SKM-1 treated with dmso at 0.1 percent for 144 hours (cell line): ENCODE results near the gene INAFM1.

Source experiments
- DNase-seq: peaks from one replicate; lab custom pipeline; 2025; ENCODE audit not compliant: unreplicated experiment; lab: John Stamatoyannopoulos, UW

The INAFM1 gene

DNA sequence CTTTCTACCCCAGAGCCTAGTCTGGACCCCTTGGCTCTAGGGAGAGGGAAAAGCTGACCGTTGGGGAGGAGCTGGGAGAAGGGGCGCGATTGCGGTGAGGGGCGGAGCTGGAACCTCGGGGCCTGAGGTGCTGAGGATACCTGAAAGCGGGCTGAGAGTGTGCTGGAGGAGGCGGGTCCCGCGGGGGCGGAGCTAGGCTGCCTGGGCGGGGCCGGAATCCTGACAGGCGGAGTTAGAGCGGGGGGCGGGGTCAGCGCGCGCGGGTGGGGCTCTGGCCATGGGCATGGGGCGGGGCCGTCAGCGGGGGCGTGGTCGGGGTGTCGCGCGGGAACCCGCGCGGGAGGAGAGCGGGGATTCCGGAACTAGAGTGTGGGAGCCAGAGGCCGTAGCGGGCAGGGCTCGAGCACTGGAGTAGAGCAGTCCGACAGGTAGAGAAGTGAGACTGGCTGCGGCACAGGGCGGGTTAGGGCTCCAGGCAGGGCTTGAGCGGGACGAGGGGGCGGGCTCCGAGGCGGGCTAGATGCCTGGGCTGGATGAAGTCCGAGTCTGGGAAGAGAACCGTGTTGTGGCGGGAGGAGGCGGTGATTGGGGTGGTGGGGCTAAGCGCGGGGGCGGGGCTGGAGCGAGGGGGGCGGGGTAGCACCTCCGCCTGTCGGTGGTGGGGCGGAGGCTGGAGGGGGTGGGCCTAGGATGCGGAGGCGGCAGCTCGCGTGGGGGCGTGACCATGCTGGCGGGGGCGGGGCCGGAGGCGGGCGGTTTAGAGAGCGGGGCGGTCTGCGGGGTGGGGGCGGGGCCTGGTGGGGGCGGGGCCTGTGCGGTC is at the start of gene INAFM1:
Gene INAFM1, plus strand, starts transcription at position 815 of the 820 bp plus-strand sequence. CDS start 35 bp downstream, outside the sequence.
- peak; percentile 38 for DNase-seq

DNA sequence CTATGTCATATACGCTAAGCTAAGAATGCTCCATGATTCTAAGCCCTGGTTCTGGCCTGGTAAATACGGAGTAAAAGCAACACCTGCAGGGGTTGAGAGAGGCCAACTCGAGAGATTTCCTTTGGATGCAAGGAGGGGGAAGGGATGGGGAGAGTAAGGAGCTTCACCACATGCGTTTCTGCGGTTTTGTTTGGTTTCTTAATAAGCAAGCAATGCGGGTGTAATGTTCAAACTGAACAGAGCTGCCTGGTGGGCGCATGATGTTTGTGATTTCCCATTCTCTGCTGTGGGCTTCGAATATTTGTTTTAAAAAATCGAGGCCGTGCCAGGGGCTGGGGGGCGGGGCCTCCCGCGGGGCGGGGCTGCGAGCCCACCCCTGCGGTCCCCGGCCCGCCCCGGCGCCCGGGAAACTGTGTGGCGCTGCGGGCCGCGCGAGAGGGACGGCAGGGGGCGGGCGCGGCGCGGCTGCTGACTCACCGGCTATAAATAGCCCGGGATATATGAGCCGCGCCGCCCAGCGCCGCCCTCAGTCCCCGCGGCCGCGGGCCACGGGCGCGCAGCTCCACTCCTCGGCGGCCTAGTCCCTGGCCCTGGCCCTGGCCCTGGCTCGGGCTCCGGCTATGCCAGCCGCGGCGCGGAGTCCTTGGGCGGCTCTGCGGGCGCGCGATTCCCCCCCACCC is 48.8 kb upstream of the INAFM1 start:
- DNase-seq, result peak; percentile 46

DNA sequence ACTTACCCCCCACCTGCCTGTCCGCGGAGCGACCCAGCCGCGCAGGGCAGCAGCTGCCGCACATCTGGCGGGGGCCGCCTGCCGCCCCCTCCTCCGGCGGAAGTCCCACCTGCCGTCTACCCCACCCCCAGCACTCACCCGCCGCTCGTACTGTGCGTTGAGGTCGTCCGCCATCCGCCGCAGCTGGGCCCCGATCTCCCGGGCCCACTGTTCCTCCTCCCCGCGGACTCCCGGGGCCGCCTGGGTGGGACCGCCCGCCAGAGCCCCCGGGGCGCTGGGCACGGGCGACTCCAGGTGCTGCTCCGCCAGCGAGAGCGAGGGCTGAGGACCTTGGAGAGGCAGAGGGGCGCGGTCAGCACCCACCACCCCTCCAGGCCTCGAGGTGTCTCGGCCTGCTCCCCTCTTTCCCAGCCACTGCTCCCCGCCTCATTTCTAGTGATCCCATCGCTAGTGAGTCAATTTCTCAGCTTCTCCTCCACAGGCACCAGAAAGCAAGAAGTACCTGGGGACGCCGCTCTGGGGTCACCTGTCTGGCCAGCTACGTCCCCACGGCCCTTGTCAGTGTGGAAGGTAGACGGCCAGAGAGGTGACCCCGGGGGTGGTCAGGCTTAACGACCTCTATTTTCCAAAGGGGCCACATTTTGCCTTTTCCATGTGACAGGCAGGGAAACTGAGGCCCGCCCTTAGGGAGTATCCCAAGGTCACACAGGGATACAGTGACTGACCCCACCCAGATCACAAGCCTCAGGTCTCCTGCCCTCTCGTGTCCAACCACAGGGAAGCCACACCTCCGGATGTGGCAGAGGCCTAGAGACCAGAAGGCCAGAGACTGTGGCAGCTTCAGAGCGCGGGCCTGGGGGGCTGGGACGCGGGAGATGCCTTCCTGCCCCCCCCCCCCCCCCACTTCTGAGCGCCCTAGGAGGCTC is 48.0 kb upstream of the INAFM1 start:
- DNase-seq, result peak; percentile 60

DNA sequence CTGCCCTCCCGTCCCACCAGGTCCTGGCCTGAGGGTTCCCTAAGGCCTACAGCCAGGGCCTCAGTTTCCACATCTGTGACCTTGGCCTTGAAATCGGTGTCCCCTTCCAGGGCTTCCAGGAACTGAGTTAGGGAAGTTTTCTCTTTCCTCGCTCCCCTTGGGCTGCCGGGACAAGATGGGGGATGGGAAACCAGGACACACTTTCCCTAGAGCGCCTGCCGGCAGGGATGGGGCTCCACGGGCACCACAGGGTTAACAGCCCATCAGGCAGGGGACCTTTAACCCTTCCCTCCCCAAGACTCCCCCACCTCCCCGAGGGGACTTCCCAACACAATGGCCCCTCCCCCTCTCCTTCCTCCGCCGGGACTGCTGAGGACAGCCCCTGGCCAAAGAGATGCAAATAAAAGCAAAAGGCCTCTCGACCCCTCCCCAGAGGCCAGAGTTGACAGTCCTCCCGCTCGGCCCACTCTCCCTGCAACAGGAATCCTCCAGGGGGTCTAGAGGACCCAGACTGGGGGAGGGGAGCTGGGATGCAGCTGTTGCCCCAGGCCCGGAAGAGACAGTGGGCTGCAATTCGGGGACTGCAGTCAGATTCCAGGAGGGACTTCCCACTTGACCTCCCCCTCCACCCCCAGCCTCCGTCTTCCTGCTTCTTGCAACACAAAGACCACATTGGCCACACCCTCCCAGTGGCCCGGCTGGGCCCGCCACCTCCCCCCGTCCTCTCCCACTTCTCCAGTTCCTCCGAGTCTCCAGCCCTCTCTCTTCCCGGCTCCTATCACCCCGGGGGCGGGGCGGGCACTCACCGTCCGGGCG is 47.1 kb upstream of the INAFM1 start:
- peak; percentile 43 for DNase-seq

DNA sequence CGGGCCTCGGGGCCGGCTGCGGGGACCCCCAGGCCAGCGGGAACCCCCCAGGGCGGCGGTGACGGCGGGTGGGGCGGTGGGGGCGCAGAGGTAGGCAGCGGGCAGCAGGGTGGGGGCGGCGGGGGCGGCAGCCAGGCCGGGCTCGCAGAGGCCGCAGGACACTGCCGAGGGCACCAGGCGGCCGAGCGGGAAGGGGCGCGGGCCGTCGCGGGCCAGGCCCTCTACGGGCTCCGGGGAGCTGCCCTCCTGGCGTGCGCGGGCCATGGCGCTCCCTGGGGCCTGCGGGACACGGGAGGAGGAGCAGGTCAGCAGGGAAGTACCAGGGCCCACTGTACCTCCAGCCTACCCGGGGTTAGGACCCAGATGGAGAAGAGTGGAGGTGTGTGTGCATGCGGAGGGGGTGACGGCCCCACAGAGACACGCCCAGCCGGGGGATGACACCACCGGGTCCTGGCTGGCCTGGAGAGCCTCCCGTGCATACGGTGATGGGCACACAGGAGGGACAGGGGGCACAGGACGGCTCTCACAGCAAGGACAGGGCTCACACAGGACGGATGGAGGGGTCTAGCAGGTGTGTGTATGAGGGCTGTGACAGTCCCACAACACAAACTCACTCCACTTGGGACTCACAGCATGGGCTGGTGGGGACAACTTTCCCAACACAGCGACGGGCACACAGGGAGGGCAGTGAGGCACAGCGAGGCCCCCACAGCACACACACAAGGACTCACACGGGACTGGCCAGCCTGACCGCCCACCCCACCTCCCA is 46.3 kb upstream of the INAFM1 start:
- no peak for DNase-seq

DNA sequence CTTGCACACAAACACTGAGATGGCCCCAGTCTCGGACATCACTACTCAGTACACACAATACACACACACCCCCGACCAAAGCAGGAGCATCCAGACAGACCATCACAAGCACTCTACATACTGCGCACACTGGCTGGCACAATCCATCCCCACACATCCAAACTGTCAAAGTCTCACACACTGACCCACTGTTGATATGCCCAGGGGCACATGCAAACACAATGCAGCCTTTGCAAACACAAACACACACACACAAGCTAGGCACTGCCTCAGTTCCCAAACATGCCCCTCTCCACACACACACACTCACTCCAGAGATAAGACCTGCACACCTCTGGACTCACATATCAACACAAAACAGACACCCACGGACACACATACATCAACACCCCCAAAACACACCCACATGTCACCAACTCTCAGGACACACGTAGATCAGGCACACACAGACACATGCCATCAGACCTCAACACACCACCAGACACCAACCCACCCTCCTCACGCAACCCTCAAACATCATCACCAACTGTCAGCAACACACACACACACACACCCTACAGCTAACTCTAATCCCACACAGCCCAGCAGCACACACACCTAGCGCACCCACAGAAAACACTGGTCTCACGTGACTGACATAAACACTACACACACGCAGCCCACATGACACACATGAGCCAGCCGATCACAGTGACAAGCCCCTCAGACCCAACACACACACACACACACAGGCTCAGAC is 45.6 kb upstream of the INAFM1 start:
- DNase-seq, result no peak

DNA sequence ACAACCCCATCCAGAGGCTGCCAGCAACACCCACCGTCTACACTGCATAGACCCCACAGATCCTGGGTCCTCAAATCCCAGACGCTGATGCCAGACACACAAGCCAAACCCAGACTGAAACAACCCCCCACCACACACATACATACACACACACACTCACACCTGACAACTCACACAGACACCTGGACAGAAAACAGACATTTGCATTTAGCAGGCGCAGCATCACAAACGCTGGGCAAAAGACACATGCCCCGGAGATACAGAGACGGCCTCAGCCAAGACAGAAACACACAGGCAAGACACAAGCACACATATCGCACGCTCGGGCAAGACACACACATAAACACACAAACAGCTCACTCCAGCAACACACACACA is 45.0 kb upstream of the INAFM1 start:
- no peak for DNase-seq

DNA sequence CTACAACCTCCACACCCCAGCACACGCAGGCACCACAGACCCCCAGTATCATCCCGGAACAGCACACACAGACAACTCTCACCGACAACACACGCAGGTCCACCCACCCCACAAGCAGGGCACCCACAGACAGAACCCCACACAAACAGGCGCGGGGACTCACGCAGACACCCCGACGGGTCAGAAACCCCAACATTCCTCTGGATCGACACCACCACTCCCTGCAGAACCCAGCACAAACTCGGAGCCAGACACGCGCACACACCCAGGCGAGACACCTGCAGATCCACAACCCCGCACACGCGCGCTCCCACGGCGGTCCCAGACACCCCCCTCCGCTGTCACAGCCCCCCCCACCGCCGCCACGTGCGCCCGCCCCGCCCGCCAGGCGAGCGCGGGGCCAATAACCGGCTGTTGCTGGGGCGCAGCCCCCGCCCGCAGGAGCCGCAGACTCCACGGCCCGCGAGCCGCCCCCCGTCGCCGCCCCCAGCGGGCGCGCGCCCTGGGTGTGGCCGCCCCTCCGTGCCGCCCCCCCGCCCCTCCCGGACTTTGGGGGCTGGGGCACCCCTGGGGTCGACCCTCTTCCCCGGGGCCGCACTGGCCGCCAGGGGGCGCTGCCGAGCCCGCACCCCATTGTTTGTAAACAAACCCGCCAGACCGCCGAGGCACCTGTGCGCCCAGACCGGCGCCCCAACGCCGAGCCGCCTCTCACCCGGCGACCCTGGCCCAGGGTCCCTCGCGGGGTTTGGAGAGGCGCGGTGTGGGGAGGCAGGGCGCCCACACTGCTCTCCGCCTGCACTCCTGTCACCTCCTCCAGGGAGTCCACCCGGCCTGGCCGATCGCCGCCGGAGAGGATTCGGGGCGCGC is 44.4 kb upstream of the INAFM1 start:
- no peak for DNase-seq

DNA sequence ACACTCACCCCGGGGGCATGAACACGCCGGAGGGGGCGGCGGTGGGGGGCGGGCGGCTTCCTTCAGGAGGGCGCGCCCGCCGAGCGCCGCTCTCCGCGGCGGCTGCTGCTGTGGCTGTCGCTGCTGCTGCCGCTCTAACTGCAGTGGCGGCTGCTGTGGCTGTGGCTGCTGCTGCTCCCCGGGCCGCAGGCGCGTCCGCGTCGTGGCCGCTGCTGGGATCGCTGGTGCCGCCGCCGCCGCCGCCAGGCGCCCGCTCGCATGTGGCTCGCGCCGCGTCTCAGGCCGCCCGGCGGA is 43.8 kb upstream of the INAFM1 start, which contains the start of gene BBC3:
Gene BBC3, minus strand, starts transcription at position 279 of the 294 bp plus-strand sequence. CDS start 2,768 bp downstream, outside the sequence.
- no peak for DNase-seq

DNA sequence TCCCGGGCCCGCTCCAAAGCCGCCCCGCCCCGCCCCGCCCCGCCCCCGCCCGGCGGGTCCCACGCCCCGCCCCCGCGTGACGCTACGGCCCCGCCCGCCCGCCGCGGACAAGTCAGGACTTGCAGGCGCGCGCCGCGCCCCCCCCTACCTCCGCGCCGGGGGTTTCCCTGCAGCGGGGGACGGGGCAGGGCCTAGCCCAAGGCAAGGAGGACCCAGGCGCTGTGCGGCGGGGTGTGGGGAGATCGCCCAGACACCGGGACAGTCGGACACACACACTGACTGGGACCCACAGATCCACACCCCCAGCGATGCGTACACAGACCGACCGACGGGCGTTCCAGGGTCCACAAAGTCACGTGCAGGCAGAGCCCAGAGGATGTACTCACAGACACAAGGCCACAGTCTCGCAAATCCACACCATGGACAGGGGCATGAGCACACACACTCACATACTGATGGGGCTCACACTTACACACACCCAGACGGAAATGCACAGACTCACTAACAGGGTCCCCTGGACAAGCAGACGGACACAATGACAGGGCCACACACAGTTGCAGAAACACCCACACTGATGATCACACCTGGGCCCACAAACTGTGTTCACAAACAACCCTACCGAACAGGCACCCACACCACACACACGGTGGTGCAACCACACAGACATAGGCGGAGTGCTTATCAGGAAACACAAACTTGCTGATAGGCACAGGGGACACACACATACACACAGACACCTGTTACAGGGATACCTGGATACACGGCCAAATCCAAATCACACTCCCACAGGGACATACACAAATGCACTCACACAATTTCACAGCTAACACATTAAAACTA is 43.2 kb upstream of the INAFM1 start:
- DNase-seq, result peak; percentile 21

DNA sequence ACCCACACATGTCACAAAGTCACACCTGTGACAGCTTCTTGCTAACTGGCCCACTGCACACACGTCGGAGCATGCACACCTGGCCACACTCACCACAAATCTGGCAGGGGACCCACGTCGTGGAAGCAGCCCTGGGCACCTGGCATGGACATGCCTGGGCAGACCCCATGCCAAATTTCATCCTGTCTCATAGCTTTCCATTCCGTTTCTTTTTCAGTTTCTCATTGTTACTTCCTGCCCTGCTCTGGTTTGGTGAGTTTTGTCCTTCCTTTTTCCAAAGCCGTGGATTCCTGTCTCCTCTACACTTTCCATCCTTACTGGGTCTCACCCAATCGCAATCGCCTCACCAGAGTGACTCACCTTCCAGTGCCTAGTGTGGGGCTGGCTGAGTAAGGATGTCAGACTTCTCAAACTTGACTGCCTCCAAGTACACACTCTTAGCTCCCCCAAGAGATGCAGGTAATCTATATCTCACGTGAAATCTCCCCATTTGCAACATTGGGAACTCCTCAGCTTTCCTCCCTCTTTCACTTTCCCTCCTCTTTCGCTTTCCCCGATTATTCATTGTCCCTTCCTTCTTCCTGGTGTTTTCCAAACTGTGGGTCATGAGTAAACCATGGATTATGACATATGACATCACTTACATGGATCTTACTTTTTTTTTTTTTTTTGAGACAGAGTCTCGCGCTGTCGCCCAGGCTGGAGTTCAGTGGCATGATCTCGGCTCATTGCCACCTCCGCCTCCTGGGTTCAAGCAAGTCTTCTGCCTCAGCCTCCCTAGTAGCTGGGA is 42.1 kb upstream of the INAFM1 start:
- DNase-seq, result no peak

DNA sequence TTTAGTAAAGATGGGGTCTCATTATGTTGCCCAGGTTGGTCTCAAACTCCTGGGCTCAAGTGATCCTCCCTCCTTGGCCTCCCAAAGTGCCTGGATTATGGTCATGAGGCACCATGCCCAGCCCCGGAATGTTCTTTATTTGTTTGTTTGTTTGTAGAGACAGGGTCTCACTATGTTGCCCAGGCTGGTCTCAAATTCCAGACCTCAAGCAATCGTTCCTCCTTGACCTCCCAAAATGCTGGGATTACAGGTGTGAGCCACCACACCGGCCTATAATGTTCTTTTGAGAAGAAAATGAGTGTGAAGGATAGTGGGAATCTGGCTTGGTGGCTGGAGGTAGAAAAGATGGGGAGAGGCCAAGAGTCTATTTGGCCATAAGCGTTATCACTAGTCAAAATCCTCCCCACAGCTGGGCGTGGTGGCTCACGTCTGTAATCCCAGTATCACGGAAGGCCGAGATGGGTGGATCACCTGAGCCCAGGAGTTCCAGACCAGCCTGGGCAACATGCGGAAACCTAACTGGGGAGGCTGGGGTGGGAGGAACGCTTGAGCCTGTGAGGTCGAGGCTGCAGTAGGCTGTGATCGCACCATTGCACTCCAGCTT is 38.5 kb upstream of the INAFM1 start:
- no peak for DNase-seq

DNA sequence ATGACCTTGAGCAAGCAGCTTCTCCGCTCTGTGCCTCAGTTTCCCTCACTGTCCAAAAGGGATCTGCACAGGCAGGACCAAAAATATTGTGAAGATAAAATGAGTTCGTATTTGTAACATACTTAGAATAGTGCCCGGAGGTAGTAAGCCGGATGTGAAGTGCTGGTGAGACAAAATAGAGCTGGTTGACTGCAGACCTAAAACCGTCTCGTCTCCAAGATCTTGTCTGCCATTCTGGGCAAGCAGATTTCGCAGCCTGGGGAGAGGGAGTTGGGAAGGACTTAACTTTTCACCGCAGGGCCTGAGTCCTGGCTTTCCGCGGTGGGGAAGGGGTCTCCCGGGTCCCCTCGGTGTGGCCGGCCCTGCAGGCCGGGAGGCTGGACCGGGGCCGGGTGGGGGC is 35.5 kb upstream of the INAFM1 start:
- DNase-seq, result no peak

DNA sequence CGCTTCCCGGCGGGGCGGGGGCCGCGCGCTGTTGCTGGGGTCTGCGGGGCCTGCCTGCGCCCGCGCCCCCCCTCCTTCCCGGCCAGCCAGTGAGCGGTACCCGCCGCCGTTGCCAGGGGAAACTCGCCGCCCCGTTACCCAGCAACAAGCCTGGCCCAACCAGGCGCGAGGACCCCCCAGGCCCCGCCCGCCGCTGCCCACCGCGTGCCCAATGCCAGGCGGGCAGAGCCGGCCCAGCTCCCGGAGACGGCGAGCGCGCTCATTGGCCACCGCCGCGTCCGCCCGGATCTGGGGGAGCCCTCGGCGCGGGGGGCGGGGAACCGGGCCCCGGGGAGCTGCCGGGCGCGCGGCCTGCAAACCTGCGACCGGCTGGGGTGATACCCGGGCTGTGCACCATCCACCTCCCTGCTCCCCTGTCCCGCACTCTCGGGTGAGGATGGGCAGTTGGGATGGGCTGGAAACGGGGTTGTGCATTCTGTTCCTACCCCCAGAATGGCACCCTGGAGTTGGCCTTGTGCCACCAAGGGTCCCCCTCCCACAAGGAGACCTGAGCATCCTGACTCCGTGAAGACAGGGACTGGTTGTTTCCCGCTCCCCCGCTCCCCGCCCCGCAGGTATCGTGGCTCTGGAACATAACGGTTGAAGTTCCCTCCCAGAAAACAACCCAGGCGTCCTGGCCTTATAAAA is 34.9 kb upstream of the INAFM1 start:
- no peak for DNase-seq

DNA sequence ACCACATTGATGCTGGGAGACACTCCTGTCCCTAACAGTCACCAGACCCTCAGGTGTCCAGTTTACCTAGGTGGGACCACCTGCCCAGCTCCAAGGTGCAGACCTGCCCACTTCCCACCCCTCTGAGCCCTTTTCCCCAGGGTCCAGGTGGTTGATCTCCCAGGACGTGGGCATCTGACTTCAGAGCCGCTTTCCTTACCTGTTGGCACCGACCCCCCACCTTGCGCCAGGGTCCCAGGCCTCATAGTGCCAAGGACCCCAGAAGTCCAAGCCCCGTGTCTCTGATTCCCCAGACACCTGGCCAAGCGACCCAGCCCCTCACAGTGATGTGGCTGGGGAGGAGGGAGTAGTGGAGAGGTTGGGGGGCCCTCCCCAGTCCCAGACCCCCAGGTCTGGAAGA is 34.1 kb upstream of the INAFM1 start:
- no peak for DNase-seq
